ENCODE results near the gene CCDC142. TPM values are rescaled to one million over a fixed set of nuclear protein-coding genes. Genes with fewer than 3 reads are reported as not detected.

The CCDC142 gene
- total and polyA plus RNA-seq, 9 of the 15 experiments (the other 6 are each of a cell fraction or from before 2014, with no cell fraction given), result 0.55 to 11.7 (median 7.2) TPM

GRCh38 chr2:74427551-74427950, 55.2 kb downstream of the CCDC142 start:
- no TSS peak for BruUV-seq (replicated peaks)
- Histone ChIP-seq H3K79me2 (ENCODE audit: control insufficient read depth, insufficient read depth, low read length) (no peaks in the 10 kb centered on the region), H3K27me3 (ENCODE audit: control insufficient read depth in 2 of 2, insufficient read depth in 2 of 2, low read length in 2 of 2) (no peaks in the 10 kb centered on the region), H3K9ac (ENCODE audit: insufficient read depth in 1 of 2, low read depth in 2 of 2, low read length in 2 of 2) (no peak overlapping the region), H3K4me2 (ENCODE audit: insufficient read depth, low read length) (no peak overlapping the region), H3K27ac (ENCODE audit: extremely low read depth, low read depth, low read length) (no peak overlapping the region), H3K4me1 (replicated peaks in 1 of 2; ENCODE audit: control insufficient read depth in 2 of 2, insufficient read depth in 2 of 2, low read length in 2 of 2) (peaks cover 0 to 16% of the 10 kb centered on the region in 2 experiments; a peak in 1 of 5 replicates), H3K36me3 (ENCODE audit: control insufficient read depth, insufficient read depth, low read length) (no peaks in the 10 kb centered on the region), H2AFZ (ENCODE audit: low read depth, low read length) (no peak overlapping the region), H3K9me3 (replicated peaks; ENCODE audit: control insufficient read depth, insufficient read depth, low read depth, low read length) (no peaks in the 10 kb centered on the region), H3K4me3 (no peak overlapping the region), H3K9me1 (ENCODE audit: control insufficient read depth, insufficient read depth, low read length) (no peaks in the 10 kb centered on the region), H4K20me1 (replicated peaks; ENCODE audit: control insufficient read depth, insufficient read depth, low read length) (no peaks in the 10 kb centered on the region)
- ATAC-seq (no peak), FAIRE-seq (no peak), DNase-seq (ENCODE audit: extremely low read depth in 1 of 4, low spot score in 3 of 4) (no peak)
- ChIA-PET POLR2A (interaction anchor here (1.7 kb wide), 1 partner anchor 13 kb away, joined by 7 read pairs; no protein-coding TSS in a partner anchor), CTCF (ENCODE audit: low intra/inter-chr PET ratio) (no interaction called here)
- in situ Hi-C loops (cut with MboI) (no loop called here), intact Hi-C loops (cut with micrococcal nuclease) (no loop called here)
- 3% methylated on average over 3 of the region's 3 CpGs for WGBS (ENCODE audit: insufficient coverage, low coverage, missing lambda C conversion rate)
- no peak for TF ChIP-seq SMARCA5 (IDR thresholded peaks at IDR 0.05)
- TF ChIP-seq EHMT2 (IDR thresholded peaks at IDR 0.05), result no peak
- TF ChIP-seq ZBED1 (IDR thresholded peaks at IDR 0.05), result no peak
- no peak for TF ChIP-seq KLF6 (CRISPR knock-in tag; IDR thresholded peaks at IDR 0.05; ENCODE audit: borderline replicate concordance)
- TF ChIP-seq ARID3B (CRISPR knock-in tag; IDR thresholded peaks at IDR 0.05; ENCODE audit: borderline replicate concordance), result no peak
- TF ChIP-seq PHF8 (IDR thresholded peaks at IDR 0.05; ENCODE audit: borderline replicate concordance, low read length), result no peak
- TF ChIP-seq ZBTB17 (CRISPR knock-in tag; IDR thresholded peaks at IDR 0.05), result no peak
- TF ChIP-seq ZC3H11A (IDR thresholded peaks at IDR 0.05; ENCODE audit: low read depth, low read length), result no peak
- TF ChIP-seq KDM1A (IDR thresholded peaks at IDR 0.05), result no peak
- TF ChIP-seq, protein P1, sequence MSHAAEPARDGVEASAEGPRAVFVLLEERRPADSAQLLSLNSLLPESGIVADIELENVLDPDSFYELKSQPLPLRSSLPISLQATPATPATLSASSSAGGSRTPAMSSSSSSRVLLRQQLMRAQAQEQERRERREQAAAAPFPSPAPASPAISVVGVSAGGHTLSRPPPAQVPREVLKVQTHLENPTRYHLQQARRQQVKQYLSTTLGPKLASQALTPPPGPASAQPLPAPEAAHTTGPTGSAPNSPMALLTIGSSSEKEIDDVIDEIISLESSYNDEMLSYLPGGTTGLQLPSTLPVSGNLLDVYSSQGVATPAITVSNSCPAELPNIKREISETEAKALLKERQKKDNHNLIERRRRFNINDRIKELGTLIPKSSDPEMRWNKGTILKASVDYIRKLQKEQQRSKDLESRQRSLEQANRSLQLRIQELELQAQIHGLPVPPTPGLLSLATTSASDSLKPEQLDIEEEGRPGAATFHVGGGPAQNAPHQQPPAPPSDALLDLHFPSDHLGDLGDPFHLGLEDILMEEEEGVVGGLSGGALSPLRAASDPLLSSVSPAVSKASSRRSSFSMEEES (CRISPR knock-in tag; IDR thresholded peaks at IDR 0.05), result no peak
- TF ChIP-seq HNRNPH1 (optimal IDR thresholded peaks at IDR 0.05; ENCODE audit: low read depth, low read length), result no peak
- TF ChIP-seq BHLHE40 (IDR thresholded peaks at IDR 0.05; ENCODE audit: low read length), result no peak
- TF ChIP-seq IFI16 (CRISPR knock-in tag; IDR thresholded peaks at IDR 0.05), result no peak
- no peak for TF ChIP-seq MCM3 (IDR thresholded peaks at IDR 0.05)
- TF ChIP-seq GTF2E2 (tag; IDR thresholded peaks at IDR 0.05), result no peak

All from K562 (cell line).